ENCODE data around the gene KCNIP1. TPM values are rescaled to one million over a fixed set of nuclear protein-coding genes. Genes with fewer than 3 reads are reported as not detected.

Gene KCNIP1
- total RNA-seq, 1 donor from 2014 or later = 0.45 TPM

GRCh38 chr5:170475294-170476000 is 28.4 kb upstream of the KCNIP1 start:
- H3K4me3 Mint-ChIP-seq (ENCODE audit: unreplicated experiment) = peak overlapping the region; percentile 42

GRCh38 chr5:170476704-170477103 is 27.1 kb upstream of the KCNIP1 start:
- no peaks in the 10 kb centered on the region for H3K27me3 ChIP-seq (ENCODE audit: insufficient read depth, low read length)
- Mint-ChIP-seq H3K27ac (ENCODE audit: unreplicated experiment) (no peak overlapping the region), H3K4me3 (ENCODE audit: unreplicated experiment) (no peak overlapping the region), H3K27me3 (ENCODE audit: low read depth, unreplicated experiment) (no peaks in the 10 kb centered on the region), H3K9me3 (ENCODE audit: unreplicated experiment) (no peaks in the 10 kb centered on the region), H3K36me3 (ENCODE audit: low read depth, unreplicated experiment) (no peaks in the 10 kb centered on the region), H3K4me1 (ENCODE audit: low read depth, unreplicated experiment) (peaks cover 30% of the 10 kb centered on the region)
- H4K20me1 ChIP-seq (ENCODE audit: insufficient read depth, low read length) = no peaks in the 10 kb centered on the region
- H3K79me2 ChIP-seq (ENCODE audit: insufficient read depth, low read length) = no peaks in the 10 kb centered on the region
- FAIRE-seq = no peak
- no peak overlapping the region for H2AFZ ChIP-seq (ENCODE audit: low read depth, low read length)
- no peak for DNase-seq (ENCODE audit: low read depth)
- no peaks in the 10 kb centered on the region for H3K36me3 ChIP-seq (ENCODE audit: insufficient read depth, low read length)
- no peak overlapping the region for H3K27ac ChIP-seq (ENCODE audit: low read depth, low read length)
- TF ChIP-seq EZH2 (IDR thresholded peaks at IDR 0.05; ENCODE audit: insufficient read depth, low read length) (no peak), CTCF (IDR thresholded peaks at IDR 0.05; ENCODE audit: insufficient read depth, low read depth, low read length) (no peak)
- no peak overlapping the region for H3K4me2 ChIP-seq (ENCODE audit: low read length)
- no peaks in the 10 kb centered on the region for H3K9me3 ChIP-seq (ENCODE audit: insufficient read depth, low read depth, low read length)
- peaks cover 9% of the 10 kb centered on the region for H3K4me1 ChIP-seq (ENCODE audit: insufficient read depth, low read length)
- no peak overlapping the region for H3K4me3 ChIP-seq (ENCODE audit: insufficient read depth, low read depth, low read length)
- no peak overlapping the region for H3K9ac ChIP-seq (ENCODE audit: low read length)

More at GRCh38 chr5:170475294-170476000, 28.4 kb upstream of the KCNIP1 start:
- Mint-ChIP-seq H3K9me3 (ENCODE audit: unreplicated experiment) (no peaks in the 10 kb centered on the region), H3K4me1 (ENCODE audit: low read depth, unreplicated experiment) (peaks cover 23% of the 10 kb centered on the region), H3K27ac (ENCODE audit: unreplicated experiment) (peak overlapping the region; percentile 70), H3K36me3 (ENCODE audit: low read depth, unreplicated experiment) (no peaks in the 10 kb centered on the region), H3K27me3 (ENCODE audit: low read depth, unreplicated experiment) (peaks cover under 1% of the 10 kb centered on the region)
- Histone ChIP-seq H3K9me3 (ENCODE audit: insufficient read depth, low read depth, low read length) (no peaks in the 10 kb centered on the region), H2AFZ (ENCODE audit: low read depth, low read length) (no peak overlapping the region), H3K36me3 (ENCODE audit: insufficient read depth, low read length) (no peaks in the 10 kb centered on the region), H3K4me2 (ENCODE audit: low read length) (peak overlapping the region; percentile 1), H3K79me2 (ENCODE audit: insufficient read depth, low read length) (no peaks in the 10 kb centered on the region), H3K9ac (ENCODE audit: low read length) (no peak overlapping the region), H3K4me3 (ENCODE audit: insufficient read depth, low read depth, low read length) (no peak overlapping the region), H3K4me1 (ENCODE audit: insufficient read depth, low read length) (peaks cover 9% of the 10 kb centered on the region), H3K27me3 (ENCODE audit: insufficient read depth, low read length) (no peaks in the 10 kb centered on the region), H4K20me1 (ENCODE audit: insufficient read depth, low read length) (no peaks in the 10 kb centered on the region), H3K27ac (ENCODE audit: low read depth, low read length) (no peak overlapping the region)
- FAIRE-seq = no peak
- no peak for DNase-seq (ENCODE audit: low read depth)
- TF ChIP-seq CTCF (IDR thresholded peaks at IDR 0.05; ENCODE audit: insufficient read depth, low read depth, low read length) = no peak

- Histone ChIP-seq H3K4me2 (ENCODE audit: low read length) (no peak overlapping the region), H3K36me3 (ENCODE audit: insufficient read depth, low read length) (no peaks in the 10 kb centered on the region), H2AFZ (ENCODE audit: low read depth, low read length) (no peak overlapping the region), H3K4me1 (ENCODE audit: insufficient read depth, low read length) (peaks cover 9% of the 10 kb centered on the region), H3K4me3 (ENCODE audit: insufficient read depth, low read depth, low read length) (no peak overlapping the region), H3K27ac (ENCODE audit: low read depth, low read length) (no peak overlapping the region), H3K27me3 (ENCODE audit: insufficient read depth, low read length) (no peaks in the 10 kb centered on the region), H3K9ac (ENCODE audit: low read length) (no peak overlapping the region), H3K9me3 (ENCODE audit: insufficient read depth, low read depth, low read length) (no peaks in the 10 kb centered on the region), H3K79me2 (ENCODE audit: insufficient read depth, low read length) (no peaks in the 10 kb centered on the region), H4K20me1 (ENCODE audit: insufficient read depth, low read length) (no peaks in the 10 kb centered on the region)
- DNase-seq (ENCODE audit: low read depth) (no peak), FAIRE-seq (no peak)
- H3K36me3 Mint-ChIP-seq (ENCODE audit: low read depth, unreplicated experiment) = no peaks in the 10 kb centered on the region
- peaks cover 33% of the 10 kb centered on the region for H3K4me1 Mint-ChIP-seq (ENCODE audit: low read depth, unreplicated experiment)
- no peak for TF ChIP-seq CTCF (IDR thresholded peaks at IDR 0.05; ENCODE audit: insufficient read depth, low read depth, low read length)
- no peak for TF ChIP-seq EZH2 (IDR thresholded peaks at IDR 0.05; ENCODE audit: insufficient read depth, low read length)
- no peaks in the 10 kb centered on the region for H3K27me3 Mint-ChIP-seq (ENCODE audit: low read depth, unreplicated experiment)
- H3K27ac Mint-ChIP-seq (ENCODE audit: unreplicated experiment) = no peak overlapping the region
- no peaks in the 10 kb centered on the region for H3K9me3 Mint-ChIP-seq (ENCODE audit: unreplicated experiment)
- no peak overlapping the region for H3K4me3 Mint-ChIP-seq (ENCODE audit: unreplicated experiment)
These were observed 25.9 kb upstream of the KCNIP1 start for GRCh38 chr5:170477906-170478305.
